Endothelial cell of umbilical vein (primary cell): ENCODE measurements around the gene PCF11. TPM values are rescaled to one million over a fixed set of nuclear protein-coding genes. Genes with fewer than 3 reads are reported as not detected.

Source experiments
- BruUV-seq: library from RNA; stranded (reverse); fragments of 400-500 nt; replicated peaks from 2 replicates; lab custom pipeline; 2021; lab: Mats Ljungman, UMichigan
- CTCF ChIA-PET: fragments of 300-600, 350-600 bp; sonication (Branson Sonifier 250); formaldehyde crosslinking; loops from one replicate; lab custom pipeline; 2021; ENCODE audit warnings: antibody characterized with exemption, inconsistent platforms; lab: Charles Lee
- POLR2A ChIA-PET: fragments of 300-600, 350-600 bp; sonication (Branson Sonifier 250); formaldehyde crosslinking; loops from one replicate; lab custom pipeline; 2021; ENCODE audit warnings: antibody characterized with exemption, inconsistent platforms; lab: Charles Lee
- DNase-seq: peaks from one replicate; pipeline ENCODE4 v3.0.0-alpha.2; 2011; ENCODE audit warnings: low read depth, low spot score
- FAIRE-seq: peaks from 2 replicates; lab custom pipeline; 2011; peaks lifted over from hg19 to GRCh38; lab: Jason Lieb, UNC
- H2AFZ ChIP-seq: 2 replicates; pipeline ENCODE4 v1.6.0; 2012; ENCODE audit warnings: low read depth, low read length, control low read depth, inconsistent platforms
- H3K27ac ChIP-seq: 2 replicates; pipeline ENCODE4 v1.5.1; 2011; ENCODE audit warnings: low read depth, mild to moderate bottlenecking, control low read depth, low read length, moderate library complexity; ENCODE audit not compliant: insufficient read depth
- H3K27me3 ChIP-seq, 2 experiments: 2 replicates each; pipeline versions ENCODE4 v1.6.0 to v1.6.1; 2011; ENCODE audit warnings: low read length in 2 of 2, mixed read lengths in 1 of 2; ENCODE audit not compliant: control insufficient read depth in 2 of 2, insufficient read depth in 2 of 2
- H3K36me3 ChIP-seq, 2 experiments: 2 replicates in 1 of 2; 3 replicates in 1 of 2; pipeline ENCODE4 v1.5.1; 2011; ENCODE audit warnings: low read length in 2 of 2, mild to moderate bottlenecking in 1 of 2, moderate library complexity in 1 of 2; ENCODE audit not compliant: control insufficient read depth in 2 of 2, insufficient read depth in 2 of 2; ENCODE audit errors: extremely low read depth in 1 of 2
- H3K4me1 ChIP-seq: 3 replicates; pipeline ENCODE4 v1.5.1; 2011; ENCODE audit warnings: mild to moderate bottlenecking, low read length; ENCODE audit not compliant: control insufficient read depth, insufficient read depth; ENCODE audit errors: extremely low read depth
- H3K4me2 ChIP-seq: 2 replicates; pipeline ENCODE4 v1.6.1; 2011; ENCODE audit warnings: low read length, control low read depth, mixed read lengths; ENCODE audit not compliant: insufficient read depth
- H3K4me3 ChIP-seq, 3 experiments: fragments of 200-600 bp in 1 of 3; sonication (generic), shearing (Covaris generic) in 1 of 3; replicated peaks in 1 of 3; 2 replicates each; pipeline ENCODE4 v1.5.1; 2011 to 2016; ENCODE audit warnings: control low read depth in 3 of 3, low read length in 3 of 3, mild to moderate bottlenecking in 2 of 3, inconsistent platforms in 1 of 3, low read depth in 1 of 3, moderate library complexity in 1 of 3; ENCODE audit not compliant: insufficient read depth in 1 of 3
- H3K79me2 ChIP-seq: 2 replicates; pipeline ENCODE4 v1.6.0; 2012; ENCODE audit warnings: low read length, inconsistent platforms; ENCODE audit not compliant: control insufficient read depth, insufficient read depth
- H3K9ac ChIP-seq: replicated peaks from 2 replicates; pipeline ENCODE3; 2011; ENCODE audit warnings: low read length, control low read depth; ENCODE audit not compliant: insufficient read depth; ENCODE audit errors: extremely low read depth
- H3K9me1 ChIP-seq: replicated peaks from 3 replicates; pipeline ENCODE4 v1.6.0; 2011; ENCODE audit warnings: mild to moderate bottlenecking, low read length; ENCODE audit not compliant: control insufficient read depth, insufficient read depth; ENCODE audit errors: extremely low read depth
- H3K9me3 ChIP-seq: replicated peaks from 2 replicates; pipeline ENCODE4 v1.5.1; 2012; ENCODE audit warnings: low read length, inconsistent platforms; ENCODE audit not compliant: control insufficient read depth, insufficient read depth
- H4K20me1 ChIP-seq: replicated peaks from 2 replicates; pipeline ENCODE3; 2011; ENCODE audit warnings: mild to moderate bottlenecking, low read length; ENCODE audit not compliant: control insufficient read depth, insufficient read depth; ENCODE audit errors: extremely low read depth
- EZH2 ChIP-seq: IDR thresholded peaks from 2 replicates; pipeline ENCODE4 v1.6.1; 2012; ENCODE audit warnings: borderline replicate concordance, low read depth, mild to moderate bottlenecking, moderate library complexity, low read length, inconsistent platforms; ENCODE audit not compliant: severe bottlenecking
- FOS ChIP-seq: IDR thresholded peaks from 2 replicates; pipeline ENCODE4 v1.6.1; 2011; ENCODE audit warnings: mild to moderate bottlenecking, low read length, moderate library complexity, borderline replicate concordance; ENCODE audit not compliant: insufficient read depth
- GATA2 ChIP-seq: IDR thresholded peaks from 2 replicates; pipeline ENCODE4 v1.7.0; 2011; ENCODE audit warnings: low read depth, mild to moderate bottlenecking, moderate library complexity, mixed read lengths, low read length; ENCODE audit not compliant: insufficient read length, insufficient read depth
- JUN ChIP-seq: IDR thresholded peaks from 2 replicates; pipeline ENCODE4 v1.6.1; 2011; ENCODE audit warnings: borderline replicate concordance, low read depth; ENCODE audit not compliant: insufficient read length, insufficient read depth
- MYC ChIP-seq: IDR thresholded peaks from one replicate; pipeline ENCODE4 v1.6.1; 2011; ENCODE audit warnings: mild to moderate bottlenecking, low read depth, low read length
- POLR2A ChIP-seq: IDR thresholded peaks from 2 replicates; pipeline ENCODE4 v1.6.1; 2012; ENCODE audit warnings: low read depth, mild to moderate bottlenecking, control low read depth, low read length
- POLR2AphosphoS5 ChIP-seq: IDR thresholded peaks from 2 replicates; pipeline ENCODE4 v1.6.1; 2012; ENCODE audit warnings: low read depth, mild to moderate bottlenecking, control low read depth, low read length, moderate library complexity; ENCODE audit not compliant: insufficient read depth
- dilution Hi-C: fragments of 300-500 bp; cut with MboI; formaldehyde crosslinking; loops from one replicate; pipeline ENCODE4 v1.15.0; 2019; ENCODE audit warnings: low sequenced_read_pairs; ENCODE audit not compliant: extremely low pct_ligation_motif_present
- intact Hi-C: fragments of 100-400 bp; cut with micrococcal nuclease; formaldehyde crosslinking; loops from one replicate; pipeline ENCODE4 v1.10.0; 2022
- polyA plus RNA-seq, 4 experiments: library from polyadenylated mRNA; depleted of rRNA in 3 of 4; stranded (reverse) in 3 of 4; unstranded in 1 of 4; fragments of >200 nt; gene quantifications; 2 replicates each; pipeline versions ENCODE4 v1.2.1 to v1.2.3, GENCODE V29; 2011 to 2012; ENCODE audit warnings: missing spikeins in 1 of 4
- total RNA-seq: library from RNA; stranded (reverse); gene quantifications from 2 replicates; pipeline ENCODE4 v1.2.3, GENCODE V29; 2021
- TF ChIP-seq, protein P1 (sequence below): IDR thresholded peaks from 2 replicates; pipeline ENCODE4 v1.6.1; 2011; ENCODE audit not compliant: insufficient read depth, insufficient read length
- TF ChIP-seq, protein P2 (sequence below), 2 donors: IDR thresholded peaks; 1 replicate in 1 of 2; 2 replicates in 1 of 2; pipeline ENCODE4 v1.5.1; 2011; ENCODE audit warnings: low read length in 2 of 2, mild to moderate bottlenecking in 2 of 2, moderate library complexity in 2 of 2, control low read depth in 1 of 2, inconsistent platforms in 1 of 2, low read depth in 1 of 2; ENCODE audit not compliant: insufficient read depth in 1 of 2; ENCODE audit errors: extremely low read depth in 1 of 2

PCF11 gene
- total and polyA plus RNA-seq, 2 donors (not counting 3 experiments of a cell fraction or from before 2014, with no cell fraction given), result 38.0 to 51.2 TPM

DNA sequence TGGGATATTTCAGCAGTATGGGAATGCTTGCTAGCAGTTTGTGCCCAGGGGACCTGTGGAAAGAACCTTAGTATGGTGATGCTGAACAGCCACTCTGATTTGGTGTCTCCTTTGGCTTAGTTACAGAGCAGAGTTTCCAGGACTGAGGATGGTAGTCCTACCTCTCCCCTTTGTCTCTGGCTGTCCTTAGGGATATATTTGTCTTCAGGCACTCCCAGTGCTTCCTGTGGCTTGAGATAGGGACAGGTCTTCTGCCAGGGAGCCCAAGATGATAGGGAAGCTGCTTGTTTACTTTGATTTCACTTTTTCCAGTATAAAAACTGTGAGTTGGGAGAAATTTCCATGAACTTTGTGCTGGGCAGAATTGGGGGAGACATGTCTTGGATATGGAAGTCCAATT is 64.8 kb downstream of the PCF11 start:
- Histone ChIP-seq H3K79me2 (no peaks in the 10 kb centered on the region), H3K9me1 (no peaks in the 10 kb centered on the region), H3K9ac (no peak overlapping the region), H3K27ac (no peak overlapping the region), H3K9me3 (no peaks in the 10 kb centered on the region), H4K20me1 (no peaks in the 10 kb centered on the region), H3K4me2 (no peak overlapping the region), H3K4me1 (no peaks in the 10 kb centered on the region), H3K27me3 (no peaks in the 10 kb centered on the region), H2AFZ (no peak overlapping the region), H3K4me3 (no peak overlapping the region), H3K36me3 (no peaks in the 10 kb centered on the region)
- BruUV-seq, result no TSS peak
- intact Hi-C loops, result no loop called here
- ChIA-PET CTCF (no interaction called here), POLR2A (no interaction called here)
- dilution Hi-C loops, result no loop called here
- FAIRE-seq (no peak), DNase-seq (no peak)
- TF ChIP-seq POLR2A, result no peak
- no peak for TF ChIP-seq POLR2AphosphoS5
- TF ChIP-seq MYC, result no peak

DNA sequence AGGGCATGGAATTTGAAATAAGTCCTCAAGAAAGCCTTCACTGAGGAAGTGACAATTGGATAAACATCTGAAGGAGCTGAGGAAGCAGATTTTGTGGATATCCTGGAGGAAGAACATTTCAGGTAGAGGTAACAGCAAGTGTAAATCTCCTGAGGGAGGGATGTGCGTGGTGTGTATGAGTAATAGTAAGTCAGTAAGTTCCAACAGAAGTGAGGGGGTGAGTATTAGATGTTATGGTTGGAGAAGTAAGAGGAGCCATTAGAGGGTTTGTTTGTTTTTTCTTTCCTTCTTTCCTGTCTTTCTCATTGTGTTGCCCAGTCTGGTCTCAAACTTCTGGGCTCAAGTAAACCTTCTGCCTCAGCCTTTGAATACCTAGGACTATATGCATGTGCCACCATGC is 65.6 kb downstream of the PCF11 start:
- no peak for TF ChIP-seq JUN
- TF ChIP-seq GATA2, result no peak
- no peak for TF ChIP-seq POLR2AphosphoS5
- no peak for TF ChIP-seq POLR2A
- TF ChIP-seq EZH2, result no peak
- no peak for TF ChIP-seq MYC
- no peak for TF ChIP-seq FOS
- TF ChIP-seq, protein P1, sequence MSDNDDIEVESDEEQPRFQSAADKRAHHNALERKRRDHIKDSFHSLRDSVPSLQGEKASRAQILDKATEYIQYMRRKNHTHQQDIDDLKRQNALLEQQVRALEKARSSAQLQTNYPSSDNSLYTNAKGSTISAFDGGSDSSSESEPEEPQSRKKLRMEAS, result no peak
- TF ChIP-seq, protein P2, sequence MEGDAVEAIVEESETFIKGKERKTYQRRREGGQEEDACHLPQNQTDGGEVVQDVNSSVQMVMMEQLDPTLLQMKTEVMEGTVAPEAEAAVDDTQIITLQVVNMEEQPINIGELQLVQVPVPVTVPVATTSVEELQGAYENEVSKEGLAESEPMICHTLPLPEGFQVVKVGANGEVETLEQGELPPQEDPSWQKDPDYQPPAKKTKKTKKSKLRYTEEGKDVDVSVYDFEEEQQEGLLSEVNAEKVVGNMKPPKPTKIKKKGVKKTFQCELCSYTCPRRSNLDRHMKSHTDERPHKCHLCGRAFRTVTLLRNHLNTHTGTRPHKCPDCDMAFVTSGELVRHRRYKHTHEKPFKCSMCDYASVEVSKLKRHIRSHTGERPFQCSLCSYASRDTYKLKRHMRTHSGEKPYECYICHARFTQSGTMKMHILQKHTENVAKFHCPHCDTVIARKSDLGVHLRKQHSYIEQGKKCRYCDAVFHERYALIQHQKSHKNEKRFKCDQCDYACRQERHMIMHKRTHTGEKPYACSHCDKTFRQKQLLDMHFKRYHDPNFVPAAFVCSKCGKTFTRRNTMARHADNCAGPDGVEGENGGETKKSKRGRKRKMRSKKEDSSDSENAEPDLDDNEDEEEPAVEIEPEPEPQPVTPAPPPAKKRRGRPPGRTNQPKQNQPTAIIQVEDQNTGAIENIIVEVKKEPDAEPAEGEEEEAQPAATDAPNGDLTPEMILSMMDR (IDR thresholded peaks at IDR 0.05; ENCODE audit: extremely low read depth in 1 of 2, insufficient read depth in 1 of 2, low read depth in 1 of 2, low read length in 2 of 2), result no peak
- ChIA-PET POLR2A (no interaction called here), CTCF (interaction anchor here (0.9 kb wide), 1 partner anchor 258 kb away, joined by 3 read pairs; no protein-coding TSS in a partner anchor)
- BruUV-seq, result no TSS peak
- intact Hi-C loops, result no loop called here
- FAIRE-seq, result no peak
- Histone ChIP-seq H3K4me3 (no peak overlapping the region), H2AFZ (no peak overlapping the region), H3K79me2 (no peaks in the 10 kb centered on the region), H3K36me3 (no peaks in the 10 kb centered on the region), H3K27me3 (no peaks in the 10 kb centered on the region), H3K27ac (no peak overlapping the region), H3K9me3 (no peaks in the 10 kb centered on the region), H3K4me1 (no peaks in the 10 kb centered on the region), H3K9me1 (no peaks in the 10 kb centered on the region), H3K4me2 (no peak overlapping the region), H4K20me1 (no peaks in the 10 kb centered on the region), H3K9ac (no peak overlapping the region)
- dilution Hi-C loops, result no loop called here
- no peak for DNase-seq
